ENCODE results near the gene HOXA13.

Gene HOXA13

GRCh38 chr7:27172823-27173510 is 26.9 kb downstream of the HOXA13 start:
- Histone ChIP-seq H3K4me3 (ENCODE audit: low read depth, low read length, poor library complexity, severe bottlenecking) (peak overlapping the region; percentile 67), H3K36me3 (ENCODE audit: insufficient read depth, low read length) (no peaks in the 10 kb centered on the region), H3K79me2 (ENCODE audit: insufficient read depth, low read length) (no peaks in the 10 kb centered on the region), H3K9me3 (ENCODE audit: low read length) (no peaks in the 10 kb centered on the region), H3K9me2 (ENCODE audit: low read depth, low read length) (no peaks in the 10 kb centered on the region), H3K9ac (ENCODE audit: low read length) (peak overlapping the region; percentile 61), H2AFZ (ENCODE audit: low read length) (peak overlapping the region; percentile 13; the same call in 1 of the 2 replicates), H3K4me2 (ENCODE audit: low read length) (peak overlapping the region; percentile 90), H3F3A (ENCODE audit: insufficient read depth, low read length) (no peaks in the 10 kb centered on the region), H4K20me1 (ENCODE audit: insufficient read depth, low read length) (no peaks in the 10 kb centered on the region), H3K27me3 (ENCODE audit: insufficient read depth, low read length) (peaks cover 9% of the 10 kb centered on the region; the same call in 1 of the 2 replicates), H3K27ac (ENCODE audit: low read depth, low read length, poor library complexity, severe bottlenecking) (no peak overlapping the region), H3K4me1 (ENCODE audit: insufficient read depth, low read length, severe bottlenecking) (peaks cover 16% of the 10 kb centered on the region)
- TF ChIP-seq CTCF (IDR thresholded peaks at IDR 0.05; ENCODE audit: low read length) (no peak), EZH2 (IDR thresholded peaks at IDR 0.05; ENCODE audit: borderline replicate concordance, low read length) (no peak)

GRCh38 chr7:27172315-27172774 is 27.5 kb downstream of the HOXA13 start:
- H3K4me2 ChIP-seq (ENCODE audit: low read length), result peak overlapping the region; percentile 90; the same call in 1 of the 2 replicates
- no peaks in the 10 kb centered on the region for H3K9me3 ChIP-seq (ENCODE audit: low read length)
- no peak overlapping the region for H3K27ac ChIP-seq (ENCODE audit: low read depth, low read length, poor library complexity, severe bottlenecking)
- H3K27me3 ChIP-seq (ENCODE audit: insufficient read depth, low read length), result peaks cover 9% of the 10 kb centered on the region; the same call in 1 of the 2 replicates
- H4K20me1 ChIP-seq (ENCODE audit: insufficient read depth, low read length), result no peaks in the 10 kb centered on the region
- H2AFZ ChIP-seq (ENCODE audit: low read length), result no peak overlapping the region
- no peak overlapping the region; the same call in 1 of the 2 replicates for H3K9ac ChIP-seq (ENCODE audit: low read length)
- peaks cover 16% of the 10 kb centered on the region for H3K4me1 ChIP-seq (ENCODE audit: insufficient read depth, low read length, severe bottlenecking)
- peak overlapping the region; percentile 67 for H3K4me3 ChIP-seq (ENCODE audit: low read depth, low read length, poor library complexity, severe bottlenecking)
- no peaks in the 10 kb centered on the region for H3K36me3 ChIP-seq (ENCODE audit: insufficient read depth, low read length)
- no peaks in the 10 kb centered on the region for H3F3A ChIP-seq (ENCODE audit: insufficient read depth, low read length)
- TF ChIP-seq EZH2 (IDR thresholded peaks at IDR 0.05; ENCODE audit: borderline replicate concordance, low read length), result no peak
- no peak for TF ChIP-seq CTCF (IDR thresholded peaks at IDR 0.05; ENCODE audit: low read length)
- no peaks in the 10 kb centered on the region for H3K9me2 ChIP-seq (ENCODE audit: low read depth, low read length)
- H3K79me2 ChIP-seq (ENCODE audit: insufficient read depth, low read length), result no peaks in the 10 kb centered on the region

DNA sequence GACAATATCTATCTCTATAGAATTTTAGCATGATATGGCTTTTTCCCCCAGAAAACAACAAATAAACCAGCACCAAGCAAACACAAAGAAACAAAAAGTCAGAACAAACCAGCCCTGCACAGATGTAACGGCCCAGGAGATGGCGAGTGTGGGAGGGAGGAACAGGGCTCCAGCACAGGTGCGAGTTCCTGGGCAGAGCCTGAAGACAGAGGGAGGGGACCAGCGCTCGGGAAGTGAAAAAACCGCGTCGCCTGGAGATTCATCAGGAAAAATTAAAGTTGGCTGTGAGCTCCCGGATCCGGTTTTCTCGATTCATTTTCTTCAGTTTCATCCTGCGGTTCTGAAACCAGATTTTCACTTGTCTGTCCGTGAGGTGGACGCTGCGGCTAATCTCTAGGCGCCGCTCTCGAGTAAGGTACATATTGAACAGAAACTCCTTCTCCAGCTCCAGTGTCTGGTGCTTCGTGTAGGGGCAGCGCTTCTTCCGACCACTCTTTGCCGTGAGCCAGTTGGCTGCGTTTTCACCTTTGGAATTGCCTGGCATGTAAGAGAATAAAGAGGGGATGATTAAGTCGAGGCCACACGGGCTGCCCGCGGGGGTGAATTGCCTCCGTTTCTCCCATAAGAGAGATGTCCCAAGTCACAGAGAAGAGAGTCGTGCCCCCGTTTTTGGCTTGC is 28.1 kb downstream of the HOXA13 start:
- H3K27me3 ChIP-seq (ENCODE audit: insufficient read depth, low read length), result peaks cover 13% of the 10 kb centered on the region; the same call in 1 of the 2 replicates
- H3K9ac ChIP-seq (ENCODE audit: low read length), result no peak overlapping the region
- no peaks in the 10 kb centered on the region for H3K9me3 ChIP-seq (ENCODE audit: low read length)
- no peaks in the 10 kb centered on the region for H3K79me2 ChIP-seq (ENCODE audit: insufficient read depth, low read length)
- H3K4me2 ChIP-seq (ENCODE audit: low read length), result peak overlapping the region; percentile 8; the same call in 1 of the 2 replicates
- H3K4me1 ChIP-seq (ENCODE audit: insufficient read depth, low read length, severe bottlenecking), result peaks cover 16% of the 10 kb centered on the region
- no peaks in the 10 kb centered on the region for H3K36me3 ChIP-seq (ENCODE audit: insufficient read depth, low read length)
- H3K9me2 ChIP-seq (ENCODE audit: low read depth, low read length), result no peaks in the 10 kb centered on the region
- no peaks in the 10 kb centered on the region for H3F3A ChIP-seq (ENCODE audit: insufficient read depth, low read length)
- no peaks in the 10 kb centered on the region for H4K20me1 ChIP-seq (ENCODE audit: insufficient read depth, low read length)
- no peak overlapping the region for H3K4me3 ChIP-seq (ENCODE audit: low read depth, low read length, poor library complexity, severe bottlenecking)
- no peak overlapping the region for H3K27ac ChIP-seq (ENCODE audit: low read depth, low read length, poor library complexity, severe bottlenecking)
- no peak for TF ChIP-seq EZH2 (IDR thresholded peaks at IDR 0.05; ENCODE audit: borderline replicate concordance, low read length)
- TF ChIP-seq CTCF (IDR thresholded peaks at IDR 0.05; ENCODE audit: low read length), result 0 out of 2 replicates have a peak, but pooled peaks have one; percentile 4
- H2AFZ ChIP-seq (ENCODE audit: low read length), result no peak overlapping the region

All from OCI-LY1 (cell line).